ENCODE data around the gene STX3. TPM values are rescaled to one million over a fixed set of nuclear protein-coding genes. Genes with fewer than 3 reads are reported as not detected.

Gene STX3
- total and polyA plus RNA-seq, 2 donors (not counting 1 experiment from before 2014, with no cell fraction given), result 7.6 to 16.6 TPM

- Histone ChIP-seq H3K4me3 (ENCODE audit: control extremely low read depth in 1 of 5, extremely low read depth in 1 of 5, insufficient read depth in 1 of 5, low read depth in 2 of 5, low read length in 4 of 5) (no peak overlapping the region), H3K9ac (ENCODE audit: low read length) (no peak overlapping the region), H4K20me1 (ENCODE audit: control insufficient read depth, insufficient read depth, low read length, poor library complexity, severe bottlenecking) (no peaks in the 10 kb centered on the region), H3K27me3 (replicated peaks in 1 of 4; ENCODE audit: control extremely low read depth in 1 of 4, control insufficient read depth in 3 of 4, insufficient read depth in 4 of 4, low read length in 3 of 4) (no peaks in the 10 kb centered on the region), H3K36me3 (replicated peaks in 1 of 2; ENCODE audit: control extremely low read depth in 1 of 2, control insufficient read depth in 1 of 2, extremely low read depth in 1 of 2, insufficient read depth in 2 of 2, low read length in 1 of 2) (peaks cover 2 to 3% of the 10 kb centered on the region in 2 experiments), H3K27ac (ENCODE audit: low read length in 2 of 2) (no peak overlapping the region), H3K4me2 (replicated peaks; ENCODE audit: low read depth, low read length, poor library complexity, severe bottlenecking) (no peak overlapping the region), H3K79me2 (ENCODE audit: control insufficient read depth, insufficient read depth, low read length) (peaks cover 15% of the 10 kb centered on the region), H3K9me3 (ENCODE audit: control extremely low read depth in 1 of 3, control insufficient read depth in 2 of 3, insufficient read depth in 1 of 3, low read length in 2 of 3) (no peaks in the 10 kb centered on the region), H2AFZ (ENCODE audit: insufficient read depth, low read depth, low read length, poor library complexity, severe bottlenecking) (no peak overlapping the region), H3K4me1 (ENCODE audit: control insufficient read depth in 2 of 2, insufficient read depth in 2 of 2, low read length in 2 of 2) (peaks cover 27 to 39% of the 10 kb centered on the region in 2 donors)
- WGBS (ENCODE audit: insufficient coverage), result 92% methylated on average over 7 of the region's 7 CpGs
- DNase-seq (no peak), ATAC-seq (ENCODE audit: low read depth) (no peak)
- TF ChIP-seq CTCF (IDR thresholded peaks at IDR 0.05) (no peak), EZH2 (IDR thresholded peaks at IDR 0.05; ENCODE audit: borderline replicate concordance, insufficient read depth, low read depth, low read length, poor library complexity, severe bottlenecking) (no peak)
- no peak overlapping the region for H3K4me3 Mint-ChIP-seq
- H3K4me1 Mint-ChIP-seq, result peaks cover 33% of the 10 kb centered on the region
- H3K9me3 Mint-ChIP-seq (ENCODE audit: insufficient read depth), result no peaks in the 10 kb centered on the region
- ChIA-PET POLR2A (no interaction called here), CTCF (interaction anchor here (3.2 kb wide), 1 partner anchor 15 kb away, joined by 17 read pairs; the partner anchor contains the start of gene STX3)
- no peak overlapping the region for H3K27ac Mint-ChIP-seq
- H3K27me3 Mint-ChIP-seq, result no peaks in the 10 kb centered on the region
- intact Hi-C loops (cut with micrococcal nuclease), result no loop called here
These were observed 13.9 kb downstream of the STX3 start for GRCh38 chr11:59769111-59769510.

GRCh38 chr11:59769828-59770227 lies 14.7 kb downstream of the STX3 start:
- Mint-ChIP-seq H3K4me1 (peaks cover 33% of the 10 kb centered on the region), H3K27ac (no peak overlapping the region), H3K9me3 (ENCODE audit: insufficient read depth) (no peaks in the 10 kb centered on the region), H3K4me3 (no peak overlapping the region), H3K27me3 (no peaks in the 10 kb centered on the region)
- Histone ChIP-seq H4K20me1 (ENCODE audit: control insufficient read depth, insufficient read depth, low read length, poor library complexity, severe bottlenecking) (no peaks in the 10 kb centered on the region), H3K9ac (ENCODE audit: low read length) (no peak overlapping the region), H3K27ac (ENCODE audit: low read length in 2 of 2) (no peak overlapping the region), H3K4me1 (ENCODE audit: control insufficient read depth in 2 of 2, insufficient read depth in 2 of 2, low read length in 2 of 2) (peaks cover 27 to 39% of the 10 kb centered on the region in 2 donors), H3K4me3 (ENCODE audit: control extremely low read depth in 1 of 5, extremely low read depth in 1 of 5, insufficient read depth in 1 of 5, low read depth in 2 of 5, low read length in 4 of 5) (no peak overlapping the region), H2AFZ (ENCODE audit: insufficient read depth, low read depth, low read length, poor library complexity, severe bottlenecking) (no peak overlapping the region), H3K27me3 (replicated peaks in 1 of 4; ENCODE audit: control extremely low read depth in 1 of 4, control insufficient read depth in 3 of 4, insufficient read depth in 4 of 4, low read length in 3 of 4) (no peaks in the 10 kb centered on the region), H3K4me2 (replicated peaks; ENCODE audit: low read depth, low read length, poor library complexity, severe bottlenecking) (no peak overlapping the region), H3K36me3 (replicated peaks in 1 of 2; ENCODE audit: control extremely low read depth in 1 of 2, control insufficient read depth in 1 of 2, extremely low read depth in 1 of 2, insufficient read depth in 2 of 2, low read length in 1 of 2) (peaks cover 2 to 3% of the 10 kb centered on the region in 2 experiments), H3K79me2 (ENCODE audit: control insufficient read depth, insufficient read depth, low read length) (peaks cover 15% of the 10 kb centered on the region), H3K9me3 (ENCODE audit: control extremely low read depth in 1 of 3, control insufficient read depth in 2 of 3, insufficient read depth in 1 of 3, low read length in 2 of 3) (no peaks in the 10 kb centered on the region)
- no peak for DNase-seq
- no peak for ATAC-seq (ENCODE audit: low read depth)
- intact Hi-C loops (cut with micrococcal nuclease), result loop anchor here (5.0 kb wide), 1 partner anchor 42 kb away; the partner anchor contains the start of gene MRPL16
- CTCF ChIA-PET, result interaction anchor here (3.0 kb wide), 1 partner anchor 33 kb away, joined by 27 read pairs; no protein-coding TSS in a partner anchor
- POLR2A ChIA-PET, result no interaction called here
- WGBS (ENCODE audit: insufficient coverage), result 96% methylated on average over 4 of the region's 4 CpGs
- TF ChIP-seq EZH2 (IDR thresholded peaks at IDR 0.05; ENCODE audit: borderline replicate concordance, insufficient read depth, low read depth, low read length, poor library complexity, severe bottlenecking) (no peak), CTCF (IDR thresholded peaks at IDR 0.05) (no peak)

All from B cell (primary cell).